ENCODE results near the gene XYLT1.

XYLT1 gene

GRCh38 chr16:17395849-17396480, 74.8 kb downstream of the XYLT1 start:
- no peak for DNase-seq

DNA sequence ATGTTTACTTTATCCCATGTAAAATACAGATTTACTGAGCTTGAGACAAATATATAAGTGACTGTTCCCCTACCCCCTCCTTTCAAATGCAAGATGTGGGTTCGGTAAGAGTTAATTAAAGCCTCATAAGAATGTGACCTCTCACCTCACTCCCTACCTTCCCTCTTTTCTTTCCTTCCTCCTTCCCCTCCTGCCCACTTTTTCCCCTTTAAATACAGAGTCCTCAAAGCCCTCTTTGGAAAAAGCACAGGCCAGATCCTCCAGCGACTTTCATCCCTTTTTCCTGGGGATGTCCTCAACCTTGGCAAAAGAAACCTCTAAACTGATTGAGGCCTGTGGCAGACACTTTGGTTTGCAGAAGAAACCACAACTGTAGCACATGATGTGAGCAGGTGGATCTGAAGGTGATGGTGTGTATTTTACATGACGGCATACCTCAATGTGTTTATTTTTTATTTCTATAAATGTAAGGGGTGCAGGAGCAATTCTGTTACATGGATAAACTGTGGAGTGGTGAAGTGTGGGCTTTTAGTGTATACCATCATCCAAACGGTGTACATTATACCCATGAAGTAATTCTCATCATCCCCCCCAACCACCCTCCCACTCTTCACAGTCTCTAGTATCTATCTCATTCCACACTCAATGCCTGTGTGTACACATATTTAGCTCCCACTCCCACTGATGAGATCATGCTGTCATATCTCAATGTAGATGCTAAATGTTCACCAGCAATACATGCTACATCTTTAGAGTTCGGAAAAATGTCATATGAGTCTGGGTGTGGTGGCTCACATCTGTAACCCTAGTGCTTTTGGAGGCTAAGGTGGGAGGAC, 77.7 kb downstream of the XYLT1 start:
- no peak for DNase-seq

DNA sequence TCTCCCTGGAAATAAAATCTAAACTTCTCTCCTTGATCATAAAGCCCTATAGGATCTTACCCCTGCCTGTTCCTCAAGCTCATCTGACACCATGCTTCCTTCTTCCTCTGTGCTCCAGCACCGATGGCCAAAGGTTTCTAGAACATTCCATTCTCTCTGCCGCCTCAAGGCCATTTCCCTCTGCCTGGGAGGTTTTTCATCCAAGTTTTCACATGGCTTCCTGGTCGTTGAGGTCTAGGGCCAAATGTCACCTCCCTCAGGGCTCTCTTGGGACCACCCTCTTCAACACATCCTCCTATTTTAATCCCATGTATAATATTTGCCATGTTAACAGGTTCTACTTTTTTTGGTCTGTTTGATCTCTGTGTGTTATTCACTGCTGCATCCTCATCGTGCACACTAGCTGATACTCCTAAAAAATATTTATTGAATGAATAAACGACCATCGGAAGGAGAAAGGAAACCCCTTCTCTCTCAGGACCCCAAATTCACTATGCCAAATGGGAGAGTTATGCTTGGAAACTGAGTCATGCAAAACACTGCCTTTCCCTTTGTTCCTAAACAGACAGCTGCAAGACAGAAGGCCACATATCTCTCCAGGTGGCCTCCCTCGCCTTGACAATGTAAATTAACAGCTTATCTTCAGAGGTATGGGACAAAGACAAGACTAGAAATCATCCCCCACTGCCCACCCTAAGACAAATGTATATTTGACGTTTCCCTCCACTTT, 78.5 kb downstream of the XYLT1 start:
- no peak for DNase-seq

GRCh38 chr16:17391715-17392114, 79.0 kb downstream of the XYLT1 start:
- no peak for DNase-seq

GRCh38 chr16:17389384-17389783, 81.4 kb downstream of the XYLT1 start:
- DNase-seq: no peak

DNA sequence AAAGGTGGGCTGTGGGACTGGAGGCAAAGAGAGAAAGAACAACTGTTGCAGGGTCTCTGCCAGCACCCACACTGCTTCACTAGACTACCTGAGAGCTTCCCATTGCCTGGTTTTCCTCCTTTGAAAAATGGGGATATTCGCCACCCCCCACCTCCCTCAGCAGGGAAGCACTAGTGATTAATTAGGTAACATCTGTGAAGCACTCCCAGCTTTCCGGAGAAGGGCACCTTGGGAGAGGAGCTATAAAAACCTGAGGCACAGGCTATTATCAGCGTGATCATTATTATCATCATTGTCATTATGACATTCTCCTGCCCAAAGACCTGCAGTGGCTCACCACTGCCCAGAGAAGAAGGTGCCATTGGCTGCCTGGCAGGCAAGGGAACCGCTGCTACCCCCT, 83.5 kb downstream of the XYLT1 start:
- DNase-seq: no peak

DNA sequence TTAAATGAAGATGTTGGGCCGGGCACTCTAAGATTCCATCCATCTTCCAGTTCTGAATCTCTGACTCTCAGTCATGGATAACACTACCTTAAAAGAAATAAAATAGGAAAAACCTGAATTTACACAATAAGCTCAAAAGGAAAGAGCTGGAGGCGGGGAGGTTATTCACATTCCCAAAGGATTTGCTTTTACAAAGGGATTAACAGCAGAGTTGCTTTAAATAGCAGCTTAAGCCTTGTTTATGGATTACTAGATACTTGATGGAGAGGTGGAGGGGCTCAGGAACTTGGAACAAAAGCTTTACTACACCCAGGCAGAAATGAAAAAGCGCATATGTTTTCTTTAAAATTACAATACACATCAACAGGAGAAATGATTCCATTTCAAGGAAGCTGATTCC, 84.5 kb downstream of the XYLT1 start:
- no peak for DNase-seq

GRCh38 chr16:17384471-17384870, 86.3 kb downstream of the XYLT1 start:
- no peak for DNase-seq

DNA sequence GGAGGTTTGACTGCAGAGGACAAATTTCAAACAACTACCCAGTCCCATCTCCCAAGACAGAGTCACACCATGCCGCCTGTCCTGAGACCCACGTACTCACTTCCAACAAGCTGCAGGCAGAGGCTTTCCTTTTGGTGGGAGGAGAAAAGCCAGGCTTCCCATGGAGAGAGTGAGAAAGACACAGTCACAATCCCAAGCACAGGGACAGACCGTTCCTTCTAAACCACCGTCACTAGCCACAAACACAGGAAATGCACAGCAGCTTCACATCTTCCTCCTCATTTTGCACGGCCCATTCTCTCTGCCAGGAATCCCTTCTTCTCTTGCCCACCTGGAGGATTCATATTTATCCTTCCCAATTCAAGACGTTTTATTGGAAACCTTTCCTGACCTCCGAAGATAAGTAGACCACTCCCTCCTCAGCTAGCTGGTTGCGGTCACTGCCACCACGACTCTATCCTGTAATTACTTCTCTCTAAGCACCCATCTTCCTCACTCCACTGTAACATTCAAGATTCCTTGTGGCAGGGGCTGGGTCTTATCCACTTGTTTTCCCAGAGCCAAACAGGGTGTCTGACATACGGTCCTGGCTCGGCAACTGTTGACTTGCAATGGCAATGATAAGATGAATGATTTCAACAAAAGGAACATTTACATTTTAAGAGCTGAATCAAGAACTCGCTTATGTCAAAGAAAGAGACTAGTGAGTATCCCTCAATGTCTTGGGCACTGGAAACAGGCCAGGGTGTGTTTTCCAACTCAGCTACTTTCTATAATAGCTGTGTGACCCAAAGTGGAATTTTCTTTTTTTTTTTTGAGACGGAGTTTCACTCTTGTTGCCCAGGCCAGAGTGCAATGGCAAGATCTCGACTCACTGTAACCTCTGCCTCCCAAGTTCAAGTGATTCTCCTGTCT, 87.6 kb downstream of the XYLT1 start:
- no peak for DNase-seq

DNA sequence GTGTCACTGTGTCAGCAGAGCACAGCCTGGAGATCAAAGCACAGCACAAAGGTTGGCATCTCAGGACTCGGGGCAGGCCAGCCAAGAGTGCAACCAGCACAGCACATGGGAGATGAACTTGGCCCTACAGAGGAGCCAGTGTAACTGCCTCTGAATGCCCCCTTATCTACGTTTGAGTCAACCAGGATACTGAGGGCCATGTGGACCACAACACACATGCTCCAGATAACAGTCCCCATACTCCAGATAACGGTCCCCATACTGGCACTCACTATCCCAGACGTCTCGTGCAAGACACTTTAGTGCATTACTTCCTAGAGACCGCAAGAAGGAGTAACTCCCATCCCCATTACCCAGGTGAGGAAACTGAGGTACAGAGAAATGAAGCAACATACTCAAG, 88.2 kb downstream of the XYLT1 start:
- DNase-seq: no peak

GRCh38 chr16:17381784-17382183, 89.0 kb downstream of the XYLT1 start:
- no peak for DNase-seq

DNA sequence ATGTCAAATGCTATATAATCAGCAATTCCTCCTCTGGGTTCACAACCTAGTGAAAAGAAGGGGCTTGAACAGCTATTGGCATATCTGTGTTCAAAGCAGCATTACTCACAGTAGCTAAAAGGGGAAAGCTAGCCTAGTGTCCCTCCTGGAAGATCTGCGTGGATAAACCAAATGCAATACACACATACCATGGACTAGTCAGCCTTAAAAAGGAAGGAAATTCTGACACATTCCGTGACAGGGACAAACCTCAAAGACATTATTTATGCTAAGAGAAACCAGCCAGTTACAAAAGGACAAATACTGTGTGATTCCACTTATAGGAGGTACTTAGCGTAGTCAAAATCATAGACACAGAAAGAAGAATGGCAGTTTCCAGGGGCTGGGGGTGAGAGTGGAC, 90.1 kb downstream of the XYLT1 start:
- DNase-seq: no peak

GRCh38 chr16:17379121-17379571, 91.6 kb downstream of the XYLT1 start:
- no peak for DNase-seq

- no peak for DNase-seq
These were observed 93.1 kb downstream of the XYLT1 start for GRCh38 chr16:17377360-17378324.

DNA sequence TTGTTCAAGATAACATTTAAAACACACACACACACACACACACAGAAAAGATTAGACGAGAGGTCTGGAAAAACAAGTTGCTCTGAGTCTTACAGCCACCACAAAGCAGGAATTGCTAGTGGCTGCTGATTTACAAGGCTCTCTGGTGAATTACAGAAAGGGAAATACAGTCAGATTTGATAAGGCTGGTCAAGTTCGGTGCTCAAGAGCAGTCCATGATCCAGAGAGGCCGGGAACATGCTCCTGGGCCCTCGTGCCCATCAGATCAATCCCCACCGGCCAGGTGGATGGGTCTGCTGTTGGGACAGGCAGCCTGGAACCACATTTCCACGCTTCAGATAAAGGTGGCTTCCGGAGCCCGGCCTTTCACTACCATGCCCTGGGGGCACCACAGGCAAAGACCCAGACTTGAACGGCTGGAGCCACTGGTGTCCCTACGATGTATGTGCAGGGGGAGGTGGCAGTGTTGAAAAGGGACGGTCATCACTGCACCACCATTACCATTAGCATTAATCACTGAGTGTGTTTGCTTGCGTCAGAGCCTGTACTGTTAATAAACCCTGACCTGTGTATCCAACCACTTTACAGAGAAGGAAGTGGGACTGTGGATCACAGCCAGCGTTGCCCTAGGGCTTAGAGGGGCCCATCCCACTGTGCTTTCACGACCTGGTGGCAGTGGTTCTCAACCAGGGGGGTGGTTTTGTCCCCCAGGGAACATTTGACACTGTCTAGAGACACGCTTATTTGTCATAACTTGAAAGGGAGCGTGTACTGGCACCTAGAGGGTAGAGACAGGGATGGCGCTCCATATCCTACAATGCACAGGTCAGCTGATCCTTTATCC, 95.1 kb downstream of the XYLT1 start:
- no peak for DNase-seq

GRCh38 chr16:17374668-17375255, 96.0 kb downstream of the XYLT1 start:
- no peak for DNase-seq

DNA sequence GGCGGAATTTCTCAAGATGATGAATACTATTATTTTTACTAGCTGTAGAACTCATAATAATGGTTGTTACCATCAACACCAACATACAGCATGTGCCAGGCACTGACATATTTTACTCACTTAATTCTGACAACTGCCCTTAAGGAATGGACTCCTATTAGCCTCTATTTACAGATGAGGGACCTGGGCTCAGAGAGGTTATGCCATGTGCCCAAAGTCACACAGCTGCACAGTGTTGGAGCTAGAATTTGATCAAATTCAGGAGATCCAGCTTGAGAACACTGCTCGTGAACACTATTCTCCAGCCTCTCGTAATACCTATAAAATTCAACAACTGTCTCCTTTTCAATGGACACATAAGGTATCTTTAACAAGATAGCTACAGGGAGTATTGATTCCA, 97.2 kb downstream of the XYLT1 start:
- DNase-seq: no peak

GRCh38 chr16:17372386-17372785, 98.4 kb downstream of the XYLT1 start:
- no peak for DNase-seq

DNA sequence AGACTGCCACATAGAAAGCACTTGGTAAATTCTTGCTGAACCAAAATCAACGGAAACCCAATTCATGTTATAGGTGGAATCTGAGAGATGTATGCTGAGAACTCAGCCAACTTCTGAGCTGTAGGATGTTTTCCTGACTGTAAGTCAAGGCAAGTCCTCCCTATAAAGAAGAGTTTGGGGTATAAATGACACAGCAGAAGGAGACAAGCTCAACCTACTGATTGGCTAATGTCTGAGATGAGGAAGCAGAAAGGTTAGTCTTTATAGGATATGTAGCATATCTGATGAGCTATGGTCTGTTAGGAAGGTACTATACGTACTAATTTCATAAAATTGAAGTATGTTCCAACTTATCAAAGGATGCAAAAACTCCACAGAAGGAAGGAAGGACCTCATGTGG, 99.5 kb downstream of the XYLT1 start:
- no peak for DNase-seq

- no peak for DNase-seq
These were observed 100.0 kb downstream of the XYLT1 start for GRCh38 chr16:17370731-17371285.

All from stimulated activated CD4-positive, alpha-beta T cell treated with anti-CD3 and anti-CD28 coated beads, Interleukin-12 subunit alpha, Interleukin-12 subunit beta, amount 100 ng/mL, for 4 hours (primary cell).